ENCODE results near the gene TICRR.

Gene TICRR

DNA sequence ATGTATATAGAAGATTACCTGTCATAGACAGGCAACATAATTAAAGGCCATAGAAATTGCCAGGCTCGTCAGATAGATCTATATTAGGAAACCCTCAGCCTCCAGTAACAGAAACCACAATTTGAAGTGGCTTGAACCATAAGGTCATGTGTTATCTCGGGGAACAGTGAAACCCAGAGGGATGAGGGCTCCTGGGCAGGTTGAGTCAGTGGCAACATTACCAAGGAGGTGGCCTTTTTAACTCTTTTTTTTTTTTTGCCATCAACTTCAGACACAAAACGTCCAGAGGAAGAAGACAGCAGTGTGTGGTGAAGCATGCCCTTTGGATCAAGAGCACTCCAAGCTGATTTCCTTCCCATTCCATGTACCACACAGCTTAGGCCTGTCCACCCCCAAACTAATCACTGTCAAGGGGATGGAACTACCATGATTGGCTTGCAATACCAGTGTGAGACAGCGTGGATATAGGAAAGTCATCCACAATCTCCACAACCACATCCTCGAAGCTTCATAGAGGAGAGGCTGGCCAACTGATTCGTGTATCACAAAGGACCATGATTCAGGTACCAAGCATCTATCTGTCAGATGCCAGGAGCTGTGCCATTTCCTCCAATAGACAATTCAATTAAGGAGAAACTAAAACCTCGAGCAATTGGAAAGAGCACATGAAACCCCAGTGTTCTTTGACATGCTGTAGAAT is 81.0 kb downstream of the TICRR start:
- no peak for DNase-seq

DNA sequence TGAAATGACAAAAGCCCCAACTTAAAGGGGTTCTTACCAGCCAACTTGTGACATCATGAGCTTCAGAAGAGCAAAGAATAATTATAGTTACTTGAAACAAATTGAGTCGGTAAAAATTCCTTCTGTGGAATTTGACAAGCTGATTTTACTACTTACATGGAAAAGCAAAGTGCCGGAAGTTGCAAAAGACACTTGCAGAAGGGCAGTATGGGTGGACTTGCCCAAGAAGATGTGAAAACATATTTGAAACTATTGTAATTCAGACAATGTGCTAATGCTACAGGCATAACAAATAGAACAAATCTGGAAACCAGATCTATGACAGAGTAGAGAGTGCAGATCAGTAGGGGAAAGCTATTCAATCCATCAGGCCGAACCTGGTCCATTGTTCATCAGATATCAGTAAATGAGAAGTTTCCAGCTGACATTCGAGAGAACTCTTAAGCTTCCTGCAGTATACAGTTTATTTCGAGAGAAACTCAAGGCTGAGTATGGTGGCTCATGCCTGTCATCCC is 82.5 kb downstream of the TICRR start:
- no peak for DNase-seq

DNA sequence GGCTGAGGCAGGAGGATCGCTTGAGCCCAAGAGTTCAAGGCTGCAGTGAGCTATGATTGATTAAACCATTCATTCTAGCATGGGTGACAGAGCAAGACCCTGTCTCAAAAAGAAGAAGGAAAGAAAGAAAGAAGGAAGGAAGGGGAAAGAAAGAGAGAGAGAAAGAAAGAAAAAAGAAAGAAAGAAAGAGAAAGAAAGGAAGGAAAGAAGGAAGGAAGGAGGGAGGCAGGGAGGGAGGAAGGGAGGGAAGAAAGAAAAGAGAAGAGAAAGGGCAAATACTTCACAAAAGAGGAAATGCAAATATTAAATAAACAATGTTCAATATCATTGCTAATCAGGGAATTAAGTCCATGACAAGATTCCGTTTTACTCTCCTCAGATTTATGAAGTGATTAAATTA is 84.0 kb downstream of the TICRR start:
- DNase-seq, result no peak

DNA sequence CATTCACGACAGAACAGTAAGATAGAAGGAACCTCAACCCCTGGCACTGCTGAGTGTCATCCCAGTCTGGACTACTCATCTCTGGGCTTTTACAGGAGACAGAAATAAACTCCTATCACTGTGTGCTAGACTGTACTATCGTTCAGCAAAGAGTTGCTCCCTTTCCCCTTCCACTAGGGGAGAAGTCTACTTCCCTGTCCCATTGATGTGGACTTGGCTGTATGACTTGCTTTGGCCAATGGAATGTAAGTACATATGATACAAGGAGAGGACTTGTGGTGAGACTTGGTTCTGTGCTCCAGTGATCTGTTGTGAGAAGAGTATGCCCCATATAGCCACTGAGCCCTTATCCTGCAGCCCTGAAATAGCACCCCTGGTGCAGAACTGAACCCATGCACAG is 85.3 kb downstream of the TICRR start:
- no peak for DNase-seq

DNA sequence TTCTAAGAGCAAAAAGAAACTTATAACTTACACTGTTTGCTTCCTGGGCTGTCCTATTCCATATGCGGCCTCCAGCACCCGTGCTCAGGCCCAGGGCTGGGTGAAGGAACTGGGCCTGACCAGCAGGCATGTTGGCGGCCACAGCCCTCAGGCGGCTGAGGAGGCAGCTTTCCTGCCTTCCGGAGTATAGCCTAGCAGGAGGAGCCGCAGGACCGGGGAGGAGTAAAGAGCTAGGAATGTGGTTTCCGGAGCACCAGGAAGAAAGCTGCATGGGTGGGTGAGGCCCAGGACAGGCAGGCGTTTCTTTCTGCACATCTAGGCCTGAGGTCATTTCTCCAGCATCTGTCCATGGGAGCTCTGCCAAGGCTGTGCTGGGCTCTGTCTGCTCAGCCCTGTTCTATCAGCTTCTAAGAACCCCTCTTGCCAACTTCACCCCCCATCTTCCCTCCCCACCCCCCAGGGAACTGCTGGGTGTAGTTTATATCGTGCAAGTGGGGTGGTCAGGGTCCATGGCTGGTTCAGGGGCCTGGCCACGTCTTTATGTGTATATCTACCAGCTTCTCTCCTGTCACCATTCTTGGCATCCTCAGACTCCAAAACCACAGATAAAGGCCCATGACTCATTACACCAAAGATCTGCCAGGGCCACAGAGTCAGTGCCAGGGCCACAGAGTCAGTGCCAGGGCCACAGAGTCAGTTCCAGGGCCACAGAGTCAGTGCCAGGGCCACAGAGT is 87.8 kb downstream of the TICRR start:
- DNase-seq, result peak in 2 of 3 donors; percentile 20 to 22

DNA sequence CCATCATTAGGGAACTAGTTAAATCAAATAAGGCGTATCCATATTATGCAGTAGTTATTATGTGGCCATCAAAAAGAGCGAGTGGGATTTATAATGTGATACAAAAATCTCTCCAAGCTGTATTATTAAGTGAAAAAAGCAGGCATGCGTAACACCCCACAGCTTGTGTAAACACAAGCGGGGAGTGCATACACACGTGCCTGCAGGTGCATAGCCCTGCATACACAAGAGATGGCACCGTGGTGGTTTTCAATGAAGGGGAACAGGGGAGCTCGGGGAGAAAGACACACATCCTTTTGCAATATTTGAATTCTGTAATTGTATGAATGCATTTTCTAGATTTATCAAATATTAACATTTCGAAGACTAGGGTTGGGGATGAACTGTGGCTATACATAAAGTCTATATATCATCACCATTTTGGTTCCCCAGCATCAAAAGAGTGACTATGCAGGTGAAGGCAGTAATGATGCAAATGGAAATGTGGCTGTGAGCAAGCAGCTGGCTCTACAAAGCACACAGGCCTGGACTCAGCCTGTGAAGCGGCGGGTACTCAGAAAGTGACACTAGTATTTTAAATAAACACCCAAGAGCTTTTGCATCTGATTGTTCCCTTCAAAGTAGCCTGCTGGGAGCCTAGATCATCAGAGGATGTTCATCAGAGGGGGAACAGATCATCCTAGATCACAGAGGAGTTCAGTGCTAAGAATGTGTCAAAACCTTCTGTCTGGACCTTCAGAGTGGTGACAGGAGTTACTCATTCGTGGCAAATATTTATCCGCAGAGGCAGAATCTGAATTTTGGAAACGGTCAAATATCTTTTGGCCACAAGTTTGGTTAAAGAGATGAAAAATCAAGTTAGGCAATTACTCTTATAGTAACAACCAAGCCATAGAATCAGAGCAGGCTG is 89.4 kb downstream of the TICRR start:
- DNase-seq, result no peak

DNA sequence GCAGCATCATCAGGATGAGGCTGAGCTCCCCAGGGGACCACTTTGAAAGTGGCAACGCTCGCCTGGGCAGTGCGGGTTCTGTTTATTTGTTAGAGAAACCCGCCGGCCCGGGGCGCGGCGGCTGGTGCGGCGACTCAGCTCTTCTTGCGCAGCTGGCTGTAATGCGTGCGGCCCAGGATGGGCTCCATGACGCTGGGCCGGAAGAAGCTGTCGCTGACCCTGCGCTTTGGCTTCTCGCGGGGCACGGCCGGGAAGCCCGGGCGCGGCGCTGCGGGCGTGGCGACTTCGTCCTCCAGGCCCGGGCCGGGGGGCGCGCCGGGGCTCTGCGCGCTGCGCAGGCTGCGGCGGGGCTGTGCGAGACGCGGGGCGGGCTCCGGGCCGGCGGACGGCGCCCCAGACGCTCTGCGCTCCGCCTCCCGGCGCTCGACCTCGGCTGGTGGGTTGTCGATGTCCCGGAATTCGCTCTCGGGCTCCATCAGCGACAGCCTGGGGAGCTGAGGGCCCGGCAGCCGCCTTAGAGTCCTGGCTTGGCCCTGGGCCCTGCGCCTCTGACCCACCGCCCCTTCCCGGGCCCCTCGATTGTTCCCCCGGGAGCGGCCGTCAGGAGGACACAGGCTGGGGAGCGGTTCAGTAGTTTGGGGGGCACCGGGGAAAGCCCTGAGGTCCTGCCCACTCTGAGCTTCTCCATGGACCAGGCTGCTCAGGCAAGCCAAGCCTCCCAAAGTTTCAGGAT is 90.3 kb downstream of the TICRR start:
- peak; percentile 65 to 78 (median 71) for DNase-seq

DNA sequence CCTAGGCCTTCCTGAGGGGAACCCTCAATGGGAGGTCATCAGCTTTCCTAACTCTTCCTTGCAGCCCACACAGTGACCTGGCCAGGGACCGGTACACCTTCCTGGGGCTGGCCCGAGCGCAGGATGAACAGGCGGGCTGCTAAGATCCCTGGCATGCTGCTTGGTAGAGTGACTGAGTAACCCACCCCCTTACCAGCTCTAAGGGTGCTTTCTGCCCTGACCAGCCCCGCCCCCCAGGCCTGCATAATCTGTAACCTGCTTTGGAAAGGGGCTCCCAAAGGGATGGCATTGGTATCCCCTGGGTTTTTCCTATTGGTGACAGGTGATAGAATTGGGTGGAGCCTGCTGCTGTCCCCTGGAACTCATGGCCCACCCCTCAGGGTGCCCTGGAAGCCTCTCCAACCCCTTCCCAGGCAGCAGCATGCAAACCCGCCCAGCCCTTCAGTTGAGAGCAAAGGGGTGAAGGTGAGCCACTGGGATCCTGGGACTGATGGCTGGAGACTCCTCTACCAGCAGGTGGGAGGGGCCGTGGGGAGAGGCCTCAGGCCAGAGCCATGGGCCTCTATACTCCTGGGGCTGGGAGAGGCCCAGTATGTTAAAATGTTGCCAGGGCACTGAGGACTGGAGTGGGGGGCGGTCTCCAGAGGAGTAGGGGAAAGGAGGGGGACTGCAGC is 91.1 kb downstream of the TICRR start:
- DNase-seq, result no peak

DNA sequence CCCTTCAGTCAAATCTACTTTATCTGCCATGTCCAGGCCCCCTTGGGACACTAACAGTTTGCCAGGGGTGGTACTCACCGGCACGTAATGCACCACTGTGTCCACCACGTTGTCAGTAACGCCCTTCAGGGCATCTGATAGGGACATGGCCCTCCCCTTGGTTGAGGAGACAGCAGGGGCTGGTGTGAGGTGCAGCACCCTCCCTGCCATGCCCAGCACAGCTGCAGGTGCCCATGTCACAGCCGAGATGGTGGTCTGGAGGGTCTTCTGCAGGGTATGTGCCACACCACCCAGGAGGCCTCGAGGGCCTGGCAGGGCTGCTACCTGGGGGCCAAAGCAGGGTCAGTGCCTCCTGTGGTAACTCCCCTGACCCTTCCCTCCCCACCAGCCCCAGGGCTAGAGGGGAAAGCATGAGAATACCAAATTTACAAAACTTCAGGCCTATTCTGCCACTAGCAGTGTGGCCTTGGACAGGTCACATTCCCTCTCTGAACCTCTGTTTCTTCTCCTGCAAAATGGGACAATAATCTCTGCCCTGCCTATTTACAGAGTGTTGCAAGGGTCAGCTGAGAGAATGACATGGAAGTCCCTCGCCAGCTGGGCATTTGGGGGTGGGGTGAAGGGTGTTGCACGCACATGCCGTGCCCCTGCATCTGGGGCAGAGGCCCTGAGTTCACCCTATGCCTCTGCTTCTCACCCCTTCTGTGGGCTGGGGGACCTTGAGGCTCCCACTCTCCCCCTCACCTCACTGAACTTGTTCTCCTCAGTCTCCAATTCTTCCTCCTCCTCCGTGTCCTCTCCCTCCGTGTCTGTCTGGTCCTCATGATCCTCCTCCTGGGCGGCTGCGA is 91.8 kb downstream of the TICRR start:
- DNase-seq, result no peak

DNA sequence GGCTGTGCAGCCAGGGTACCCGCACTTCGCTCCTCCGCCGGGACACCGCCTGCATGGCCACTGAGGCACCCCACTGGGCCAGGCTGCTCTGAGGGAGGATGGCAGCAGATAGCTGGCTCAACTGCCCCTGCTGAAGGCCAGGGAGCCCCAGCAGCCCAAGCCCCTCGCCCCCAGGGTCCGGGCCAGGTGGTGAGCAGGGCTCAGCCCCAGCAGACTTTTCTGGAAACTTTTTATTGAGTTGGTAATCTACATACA is 92.4 kb downstream of the TICRR start:
- no peak for DNase-seq

DNA sequence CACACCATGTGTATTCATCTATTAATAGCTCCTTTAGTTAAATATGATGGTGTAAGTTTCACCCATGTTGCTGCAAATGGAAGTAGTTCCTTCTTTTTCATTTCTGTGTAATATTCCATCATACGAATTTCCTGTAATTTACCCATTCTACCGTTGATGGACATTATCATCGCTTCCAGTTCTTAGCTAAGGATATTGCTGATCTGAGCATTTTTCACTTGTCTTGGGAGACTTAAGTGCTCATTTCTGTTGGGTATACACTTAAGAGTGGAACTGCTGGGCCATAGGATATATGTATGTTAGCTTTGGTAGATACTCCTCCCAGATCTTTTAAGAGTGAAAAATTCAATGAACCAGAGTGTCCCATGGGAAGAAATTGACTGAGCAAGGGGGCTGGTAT is 92.9 kb downstream of the TICRR start:
- no peak for DNase-seq

DNA sequence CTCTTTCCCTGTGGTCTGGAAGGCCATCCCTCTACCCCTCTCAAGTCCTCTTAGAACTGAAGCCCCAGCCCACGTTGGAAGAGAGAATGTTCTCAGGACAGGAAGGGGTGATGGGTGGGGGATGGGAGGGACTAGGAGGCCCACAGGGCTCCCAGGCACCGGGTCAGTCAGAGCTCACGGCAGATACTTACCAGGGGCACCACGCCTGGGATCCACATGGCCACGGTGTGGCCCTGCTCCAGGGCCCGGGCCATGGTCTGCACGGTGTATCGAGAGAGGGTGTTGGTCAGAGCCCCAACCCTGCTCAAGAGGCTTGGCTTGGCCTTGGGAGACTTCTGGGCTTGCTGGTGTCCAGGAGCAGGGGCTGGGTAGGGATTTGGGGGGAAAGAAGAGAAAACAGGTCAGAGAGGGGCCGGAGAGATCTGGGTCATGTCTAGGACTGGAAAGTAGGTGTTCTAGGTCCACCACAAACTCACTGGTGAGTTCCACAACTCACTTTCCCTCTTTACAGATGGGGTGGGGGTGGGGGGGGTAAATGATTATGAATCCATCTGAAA is 94.1 kb downstream of the TICRR start:
- DNase-seq, result no peak

DNA sequence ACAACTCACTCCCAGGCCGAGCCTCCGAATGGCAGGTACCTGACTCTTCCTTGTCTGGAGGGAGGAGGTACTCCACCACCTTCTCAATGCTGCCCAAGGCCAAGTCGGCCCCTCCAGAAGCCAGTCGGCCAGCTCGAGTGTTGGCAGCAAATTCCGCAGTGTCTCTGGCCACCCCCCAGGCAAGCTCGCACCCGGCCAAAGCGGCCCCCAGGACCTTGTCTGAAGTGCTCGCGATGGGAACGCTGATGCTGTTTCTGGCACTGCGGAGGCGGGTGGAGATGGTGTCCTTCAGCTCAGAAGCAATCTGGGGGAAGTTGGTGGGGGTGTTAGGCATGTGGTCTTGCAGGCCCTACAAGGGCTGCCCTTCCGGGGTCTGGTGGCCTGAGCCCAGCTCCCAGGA is 94.7 kb downstream of the TICRR start:
- DNase-seq, result no peak

DNA sequence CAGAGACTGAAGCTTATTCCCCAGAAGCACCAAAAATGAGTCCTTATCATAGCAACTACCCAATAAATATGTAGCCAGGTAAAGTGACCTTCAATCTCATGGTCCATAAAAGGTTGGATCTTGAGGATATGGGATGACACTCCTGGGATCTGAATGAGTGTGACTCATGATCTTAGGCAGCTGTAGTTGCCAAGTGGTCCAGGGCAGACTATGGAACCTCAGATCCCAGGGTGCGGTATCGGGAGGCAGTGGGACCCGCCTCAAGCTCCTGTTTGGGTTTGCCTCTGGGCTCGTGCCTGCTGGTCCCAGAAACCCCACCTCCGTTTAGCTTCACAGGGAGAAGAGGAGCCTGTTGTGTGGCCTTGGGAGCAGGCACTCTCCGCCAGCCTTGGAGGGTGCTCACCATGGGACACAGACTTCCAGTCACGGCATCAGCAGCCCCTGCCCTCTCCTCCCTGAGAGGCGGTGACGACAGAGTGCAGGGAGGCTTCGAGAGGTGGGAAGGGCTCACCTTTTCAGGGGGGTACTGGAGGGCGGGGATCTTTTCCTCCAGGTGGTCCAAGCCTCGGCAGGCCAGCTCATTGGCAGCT is 95.8 kb downstream of the TICRR start:
- DNase-seq, result no peak

DNA sequence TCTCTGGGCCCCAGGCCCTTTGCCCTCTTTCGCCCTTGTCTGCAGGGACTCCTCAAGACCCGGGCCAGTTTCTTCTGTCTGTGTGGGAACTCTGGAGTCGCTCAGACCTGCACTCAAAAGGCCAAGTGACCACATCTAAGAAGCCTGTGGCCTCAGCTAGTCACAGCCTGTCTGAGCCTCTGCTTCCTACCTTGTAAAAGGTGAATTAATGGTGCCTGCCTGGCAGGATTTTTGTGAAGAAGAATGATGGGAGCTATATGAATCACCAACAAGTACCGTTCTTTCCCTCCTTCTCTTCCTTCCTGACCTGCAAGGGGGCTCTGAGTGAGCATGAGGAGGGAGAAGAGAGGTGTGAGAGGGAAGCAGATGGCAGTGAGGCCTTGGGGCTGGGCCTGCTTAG is 96.4 kb downstream of the TICRR start:
- no peak for DNase-seq

DNA sequence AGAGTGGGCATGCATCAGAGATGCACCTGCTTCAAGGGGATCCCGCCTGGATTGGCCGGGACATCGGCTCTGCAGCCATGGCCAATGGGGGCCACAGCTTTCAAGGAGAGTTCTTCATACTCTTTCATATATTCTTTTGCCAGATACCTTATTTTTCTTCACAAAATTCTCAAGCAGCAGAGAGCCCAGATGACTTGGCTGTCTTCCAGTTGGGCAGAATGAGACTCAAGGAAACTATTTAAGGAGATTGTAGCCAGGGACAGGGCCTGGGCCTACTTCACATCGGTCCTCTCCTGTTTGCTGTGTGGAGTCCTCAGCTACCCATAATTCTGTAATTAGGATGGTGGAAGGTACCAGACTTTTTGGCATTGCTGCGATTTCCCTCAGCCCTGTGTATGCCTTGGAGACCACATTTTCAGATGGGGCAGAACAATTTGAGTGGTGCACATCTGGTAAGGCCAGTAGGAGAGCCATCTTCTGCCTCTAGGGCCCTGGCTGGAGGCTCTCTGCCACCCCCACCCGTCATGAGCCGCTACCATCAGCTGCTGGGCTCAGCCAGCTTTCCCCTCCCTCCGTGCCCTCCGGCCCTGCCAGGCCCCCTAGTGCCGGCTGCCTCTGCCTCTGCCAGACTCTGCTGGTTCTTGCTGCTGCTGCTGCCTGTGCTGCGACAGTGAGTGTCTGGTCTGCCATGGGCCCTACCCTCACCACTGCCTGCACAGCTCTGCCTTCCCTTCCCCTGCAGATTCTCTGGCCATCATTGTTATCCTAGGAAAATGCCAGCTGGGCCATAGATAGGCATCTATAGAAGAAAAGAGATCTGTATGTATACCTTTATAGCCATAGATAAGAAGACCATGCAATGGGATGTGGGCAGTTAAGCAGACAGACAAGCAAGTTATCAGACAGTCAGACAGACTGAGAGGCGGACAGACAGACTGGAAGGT is 97.2 kb downstream of the TICRR start:
- no peak for DNase-seq

DNA sequence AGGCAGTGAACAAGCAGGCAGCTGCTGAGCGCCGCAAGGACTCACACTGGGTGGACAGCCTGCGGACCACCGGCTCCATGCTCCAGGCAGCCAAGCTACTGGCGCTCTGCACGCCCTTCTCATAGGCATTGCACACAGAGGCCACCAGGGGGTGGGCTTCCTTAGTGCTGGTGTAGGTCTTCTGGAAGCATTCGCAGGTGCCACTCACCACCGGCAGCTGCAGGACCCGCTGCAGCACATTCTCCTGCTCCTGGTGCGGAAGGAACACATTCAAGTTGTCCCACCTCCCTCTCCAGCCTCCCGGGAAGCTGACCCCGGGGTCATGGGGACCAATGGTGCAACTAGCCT is 97.9 kb downstream of the TICRR start:
- peak in 2 of 3 donors; percentile 19 to 43 for DNase-seq

DNA sequence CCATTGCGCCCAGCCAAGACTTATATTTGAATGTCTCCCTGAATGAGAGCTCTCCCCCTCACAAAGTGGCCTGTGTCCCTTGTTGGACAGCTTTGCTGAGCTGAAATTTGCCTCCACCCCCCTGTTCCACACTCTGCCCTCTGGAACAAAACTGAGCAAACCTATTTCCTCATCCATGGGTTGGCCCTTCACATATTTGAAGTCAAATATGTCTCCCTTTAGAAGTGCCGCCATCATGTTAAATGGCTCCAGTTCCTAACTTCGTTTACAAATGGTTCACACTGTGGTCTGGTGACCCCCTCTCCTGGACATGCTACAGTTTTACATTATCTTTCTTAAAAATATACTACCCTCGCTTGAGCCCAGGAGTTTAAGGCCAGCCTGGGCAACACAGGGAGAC is 99.3 kb downstream of the TICRR start:
- no peak for DNase-seq

DNA sequence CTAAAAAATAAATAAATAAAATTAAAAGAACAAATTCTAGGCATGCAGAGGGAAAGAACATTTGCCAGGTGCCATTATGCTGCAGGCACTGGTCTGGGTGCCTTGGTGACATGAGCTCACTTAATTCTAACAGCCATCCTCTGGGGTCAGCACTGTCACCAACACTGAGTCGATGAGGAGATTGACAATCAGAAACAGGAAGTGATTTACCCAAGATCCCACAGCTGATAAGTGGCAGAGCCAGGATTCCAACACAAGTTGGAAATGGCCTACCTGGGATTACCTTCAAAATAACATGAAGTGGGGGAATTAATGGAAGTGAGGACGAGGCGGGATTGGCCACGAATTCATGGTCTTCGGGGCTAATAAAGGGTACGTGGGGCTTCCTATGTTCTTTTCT is 100.3 kb downstream of the TICRR start:
- DNase-seq, result no peak

DNA sequence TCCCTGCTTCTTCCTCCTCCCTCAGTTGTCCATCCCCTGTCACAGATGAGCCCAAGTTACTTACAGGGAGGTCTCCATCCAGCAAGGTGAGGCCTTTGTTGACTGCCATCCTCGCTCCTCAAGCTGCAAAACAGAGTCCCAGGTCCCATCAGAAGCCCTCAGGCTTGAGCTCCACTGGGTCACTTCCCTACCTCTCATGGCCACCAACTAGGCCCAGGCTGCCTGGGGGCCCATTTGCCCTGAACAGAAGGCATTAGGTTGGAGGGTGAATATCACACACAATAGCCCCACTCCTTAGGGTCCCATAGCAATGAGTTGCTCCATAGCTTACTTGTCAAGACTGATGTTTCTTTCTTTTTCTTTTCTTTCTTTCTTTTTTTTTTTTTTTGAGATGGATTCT is 102.1 kb downstream of the TICRR start:
- DNase-seq, result no peak

Data from suppressor macrophage treated with lipopolysaccharide for 1 hour (primary cell).